Smooth muscle cell of bladder (primary cell): ENCODE results near the gene KIFC3. TPM values are rescaled to one million over a fixed set of nuclear protein-coding genes. Genes with fewer than 3 reads are reported as not detected.

ENCODE experiments used
- total RNA-seq: library from RNA; depleted of rRNA; stranded (reverse); fragments of >200 nt; gene quantifications from 2 replicates; pipeline ENCODE4 v1.2.3, GENCODE V29; 2014

KIFC3 gene, protein sequence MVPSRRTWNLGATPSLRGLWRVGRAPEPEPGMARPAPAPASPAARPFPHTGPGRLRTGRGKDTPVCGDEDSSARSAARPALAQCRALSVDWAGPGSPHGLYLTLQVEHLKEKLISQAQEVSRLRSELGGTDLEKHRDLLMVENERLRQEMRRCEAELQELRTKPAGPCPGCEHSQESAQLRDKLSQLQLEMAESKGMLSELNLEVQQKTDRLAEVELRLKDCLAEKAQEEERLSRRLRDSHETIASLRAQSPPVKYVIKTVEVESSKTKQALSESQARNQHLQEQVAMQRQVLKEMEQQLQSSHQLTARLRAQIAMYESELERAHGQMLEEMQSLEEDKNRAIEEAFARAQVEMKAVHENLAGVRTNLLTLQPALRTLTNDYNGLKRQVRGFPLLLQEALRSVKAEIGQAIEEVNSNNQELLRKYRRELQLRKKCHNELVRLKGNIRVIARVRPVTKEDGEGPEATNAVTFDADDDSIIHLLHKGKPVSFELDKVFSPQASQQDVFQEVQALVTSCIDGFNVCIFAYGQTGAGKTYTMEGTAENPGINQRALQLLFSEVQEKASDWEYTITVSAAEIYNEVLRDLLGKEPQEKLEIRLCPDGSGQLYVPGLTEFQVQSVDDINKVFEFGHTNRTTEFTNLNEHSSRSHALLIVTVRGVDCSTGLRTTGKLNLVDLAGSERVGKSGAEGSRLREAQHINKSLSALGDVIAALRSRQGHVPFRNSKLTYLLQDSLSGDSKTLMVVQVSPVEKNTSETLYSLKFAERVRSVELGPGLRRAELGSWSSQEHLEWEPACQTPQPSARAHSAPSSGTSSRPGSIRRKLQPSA
- 61.7 and 67.5 TPM in 2 replicates for total RNA-seq

DNA sequence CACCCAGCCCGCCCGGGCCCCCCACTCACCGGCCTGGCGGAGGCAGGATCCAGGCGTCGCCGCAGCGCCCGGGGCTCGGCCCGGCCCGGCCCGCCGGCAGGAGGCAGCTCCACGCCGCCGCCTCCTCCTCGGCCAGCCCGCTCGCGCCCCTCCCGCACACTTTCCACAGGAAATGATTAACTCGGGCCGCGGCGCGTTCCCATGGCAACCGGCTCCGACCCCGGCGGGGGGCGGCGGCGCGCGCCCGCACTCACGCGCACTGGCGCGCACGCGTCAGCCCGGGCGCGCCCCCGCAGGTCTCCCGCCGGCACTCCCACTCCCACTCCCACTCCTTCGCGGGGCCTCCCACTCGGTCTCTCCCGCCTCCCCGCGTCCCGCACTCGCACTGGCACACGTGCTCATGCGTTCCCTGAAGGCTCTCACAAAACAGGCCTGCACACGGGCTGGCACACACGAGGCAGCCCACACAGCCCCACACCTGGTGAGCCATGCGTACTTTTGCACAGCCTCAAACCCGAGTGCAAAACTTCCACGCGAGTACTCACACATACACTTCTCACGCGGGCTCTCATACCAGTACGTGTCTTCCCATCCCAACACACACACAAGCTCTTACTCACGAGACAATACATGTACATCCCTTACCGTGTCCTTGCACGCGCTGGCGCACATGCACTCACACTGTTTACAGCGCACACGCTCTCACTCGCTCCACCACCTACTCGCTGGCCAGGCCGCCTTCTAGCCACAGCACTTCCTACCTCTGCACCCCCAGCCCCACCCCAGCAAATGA is at the start of gene KIFC3:
Gene KIFC3, minus strand, starts transcription at position 151 of the 793 bp plus-strand sequence. CDS start 4,248 bp downstream, outside the sequence.

DNA sequence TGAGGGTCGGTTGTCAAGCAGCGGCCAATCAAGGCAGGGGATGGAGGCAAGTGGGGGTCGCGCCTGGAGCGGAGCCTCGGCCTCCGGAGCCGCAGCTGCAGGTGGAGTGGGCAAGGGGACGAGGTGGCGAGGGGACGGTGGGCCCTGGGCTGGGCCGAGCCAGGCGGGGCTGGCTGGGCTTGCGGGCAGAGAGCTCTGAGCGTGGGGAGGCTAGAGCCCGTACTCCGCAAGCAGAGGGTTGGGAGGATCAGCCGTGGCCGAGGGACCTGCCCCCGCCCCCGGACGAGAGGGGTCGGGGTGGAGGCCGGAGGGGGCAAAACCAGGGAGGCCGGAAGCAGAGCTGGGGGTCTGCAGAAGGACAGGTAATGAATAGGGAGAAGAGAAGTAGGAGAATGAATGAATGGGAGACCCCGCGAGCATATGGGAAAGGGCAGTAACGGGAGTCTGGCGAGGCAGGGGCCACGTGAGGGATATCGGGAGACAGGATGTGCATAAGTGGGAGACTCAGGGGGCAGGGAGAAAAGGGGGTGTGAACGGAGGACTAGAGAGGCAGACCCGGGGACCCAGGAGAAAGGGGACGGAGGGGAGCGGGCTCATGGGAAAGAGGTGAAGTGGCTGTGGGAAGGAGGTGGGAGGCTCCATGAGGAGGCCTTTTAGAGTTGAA is 66.4 kb downstream of the KIFC3 start, which contains the start of gene KATNB1:
Gene KATNB1, plus strand, starts transcription at position 16 of the 664 bp plus-strand sequence. CDS start 1,474 bp downstream, outside the sequence.

Other genes with a start within 250 kb of the KIFC3 start
- gene ADGRG1, start 173.9 kb downstream of the KIFC3 start, total RNA-seq = 0.43 and 1.8 TPM in 2 replicates
- not detected in 2 replicates for gene ADGRG3, start 134.2 kb downstream of the KIFC3 start, total RNA-seq
- gene DRC7, start 107.7 kb downstream of the KIFC3 start, total RNA-seq = 0.37 TPM in 1 of 2 replicates, not detected in the other
- 17.8 and 19.6 TPM in 2 replicates for gene KATNB1, start 66.7 kb downstream of the KIFC3 start, total RNA-seq
- not detected in 2 replicates for gene CNGB1, start 168.6 kb upstream of the KIFC3 start, total RNA-seq
- 2.0 and 2.3 TPM in 2 replicates for gene ZNF319, start 198.2 kb upstream of the KIFC3 start, total RNA-seq
- gene USB1, start 198.9 kb upstream of the KIFC3 start, total RNA-seq = 11.5 and 18.0 TPM in 2 replicates
- 1.4 and 3.5 TPM in 2 replicates for gene MMP15, start 223.3 kb upstream of the KIFC3 start, total RNA-seq